GM03348 (cell line): Measurements from ENCODE around the gene BUD23.
"Not testable (repeated sequence)": the region's sequence is repeated elsewhere in the genome, so short reads cannot be mapped to it uniquely, and the experiment has no call there.

Experiments used
- DNase-seq: peaks from one replicate; pipeline ENCODE4 v3.0.0; 2012; ENCODE audit warnings: low spot score

Gene BUD23

GRCh38 chr7:73701357-73701995 lies 18.1 kb downstream of the BUD23 start:
- DNase-seq, result peak; percentile 74

GRCh38 chr7:73702226-73702625 lies 18.8 kb downstream of the BUD23 start:
- no peak for DNase-seq

GRCh38 chr7:73702665-73703064 lies 19.3 kb downstream of the BUD23 start:
- no peak for DNase-seq

GRCh38 chr7:73703225-73703624 lies 19.8 kb downstream of the BUD23 start:
- DNase-seq, result no peak

- peak; percentile 58 for DNase-seq
Observed at GRCh38 chr7:73703757-73704639, 20.6 kb downstream of the BUD23 start.

- no peak for DNase-seq
Observed at GRCh38 chr7:73704640-73705550, 21.5 kb downstream of the BUD23 start.

- no peak for DNase-seq
Observed at GRCh38 chr7:73705551-73705920, 22.1 kb downstream of the BUD23 start.

GRCh38 chr7:73706126-73707044 lies 23.0 kb downstream of the BUD23 start:
- no peak for DNase-seq

GRCh38 chr7:73707045-73707631 lies 23.7 kb downstream of the BUD23 start:
- DNase-seq, result no peak

GRCh38 chr7:73708961-73709549 lies 25.7 kb downstream of the BUD23 start:
- DNase-seq, result no peak

- DNase-seq, result no peak
Observed at GRCh38 chr7:73712773-73713172, 29.4 kb downstream of the BUD23 start.

- not testable (repeated sequence) for DNase-seq
Observed at GRCh38 chr7:73713319-73713718, 29.9 kb downstream of the BUD23 start.

GRCh38 chr7:73715648-73716317 lies 32.4 kb downstream of the BUD23 start:
- DNase-seq, result peak; percentile 86

- DNase-seq, result no peak
Observed at GRCh38 chr7:73716318-73716890, 33.0 kb downstream of the BUD23 start.

- DNase-seq, result peak; percentile 47
Observed at GRCh38 chr7:73717025-73717807, 33.8 kb downstream of the BUD23 start.

GRCh38 chr7:73717991-73718405 lies 34.6 kb downstream of the BUD23 start:
- DNase-seq, result peak; percentile 71

- DNase-seq, result no peak
Observed at GRCh38 chr7:73718438-73718881, 35.1 kb downstream of the BUD23 start.

- peak; percentile 99 for DNase-seq
Observed at GRCh38 chr7:73718905-73719805, 35.8 kb downstream of the BUD23 start, which contains the start of gene STX1A. TSS of gene STX1A (minus strand) at chr7:73719669. CDS start at chr7:73719631, 38 bp downstream.
